ENCODE measurements around the gene TRAM2. TPM values are rescaled to one million over a fixed set of nuclear protein-coding genes. Genes with fewer than 3 reads are reported as not detected.

Gene TRAM2
- total and polyA plus RNA-seq, 2 of the 8 experiments (the other 6 are each of a cell fraction or from before 2014, with no cell fraction given) = 9.0 to 21.4 TPM

- Histone ChIP-seq H3K36me3 (ENCODE audit: control insufficient read depth in 2 of 4, insufficient read depth in 4 of 4, low read length in 3 of 4) (no peaks in the 10 kb centered on the region), H3K27ac (ENCODE audit: low read depth, low read length) (no peak overlapping the region), H3K4me1 (replicated peaks in 1 of 4; ENCODE audit: control insufficient read depth in 3 of 4, insufficient read depth in 4 of 4, low read length in 3 of 4) (peaks cover 8 to 11% (median 10%) of the 10 kb centered on the region in 4 experiments), H2BK20ac (ENCODE audit: low read length) (no peak overlapping the region), H3K79me1 (ENCODE audit: low read depth, low read length) (no peaks in the 10 kb centered on the region), H3K27me3 (replicated peaks in 1 of 4; ENCODE audit: control insufficient read depth in 3 of 4, extremely low read depth in 1 of 4, insufficient read depth in 3 of 4, low read length in 3 of 4) (no peaks in the 10 kb centered on the region), H3K4ac (replicated peaks; ENCODE audit: insufficient read length, low read depth, low read length) (no peak overlapping the region), H3K4me2 (ENCODE audit: insufficient read depth in 1 of 2, low read depth in 2 of 2, low read length in 2 of 2) (no peak overlapping the region), H3K23ac (ENCODE audit: insufficient read length) (no peak overlapping the region), H4K91ac (replicated peaks; ENCODE audit: insufficient read length, low read length) (no peak overlapping the region), H3K18ac (ENCODE audit: extremely low read depth, low read length) (no peak overlapping the region), H2AFZ (ENCODE audit: low read length) (no peak overlapping the region), H2BK12ac (ENCODE audit: low read depth, low read length) (no peak overlapping the region), H4K5ac (ENCODE audit: insufficient read length, low read depth, low read length) (no peak overlapping the region), H3K9me3 (ENCODE audit: insufficient read depth in 2 of 2, low read depth in 1 of 2, low read length in 1 of 2) (no peaks in the 10 kb centered on the region), H3K9ac (replicated peaks in 1 of 4; ENCODE audit: extremely low read depth in 1 of 4, low read depth in 3 of 4, low read length in 3 of 4) (no peak overlapping the region), H2BK120ac (replicated peaks; ENCODE audit: low read depth, low read length) (no peak overlapping the region), H2AK5ac (ENCODE audit: low read depth, low read length) (no peak overlapping the region), H3K79me2 (ENCODE audit: control insufficient read depth in 1 of 2, insufficient read depth in 2 of 2, low read length in 2 of 2) (peaks cover 0 to 21% of the 10 kb centered on the region in 2 experiments; a peak in 3 of 4 replicates), H4K20me1 (replicated peaks in 1 of 2; ENCODE audit: control insufficient read depth in 1 of 2, insufficient read depth in 2 of 2, low read length in 2 of 2) (peaks cover 2 to 5% of the 10 kb centered on the region in 2 experiments), H2BK15ac (ENCODE audit: low read length) (no peak overlapping the region), H4K8ac (ENCODE audit: extremely low read depth, insufficient read depth, low read length) (no peak overlapping the region), H3K23me2 (ENCODE audit: low read depth, low read length) (peaks cover 6% of the 10 kb centered on the region; the same call in 1 of the 2 replicates), H2BK5ac (ENCODE audit: low read depth, low read length) (no peak overlapping the region), H3K56ac (replicated peaks; ENCODE audit: insufficient read length, low read depth, low read length) (no peak overlapping the region), H3K4me3 (ENCODE audit: extremely low read depth in 1 of 4, insufficient read depth in 2 of 4, low read depth in 3 of 4, low read length in 4 of 4) (no peak overlapping the region), H3K14ac (ENCODE audit: insufficient read length) (no peak overlapping the region)
- TF ChIP-seq TBP (IDR thresholded peaks at IDR 0.05; ENCODE audit: low read depth, low read length) (no peak), JUN (IDR thresholded peaks at IDR 0.05; ENCODE audit: low read depth, low read length) (no peak), ZNF274 (IDR thresholded peaks at IDR 0.05; ENCODE audit: borderline replicate concordance, extremely low read depth, low read length) (no peak), NRF1 (IDR thresholded peaks at IDR 0.05; ENCODE audit: low read depth, low read length) (no peak), SUZ12 (IDR thresholded peaks at IDR 0.05; ENCODE audit: low read length) (no peak), SAP30 (IDR thresholded peaks at IDR 0.05; ENCODE audit: insufficient read depth, insufficient replicate concordance, low read length) (no peak), JUND (IDR thresholded peaks at IDR 0.05; ENCODE audit: low read length) (no peak), EGR1 (IDR thresholded peaks at IDR 0.05; ENCODE audit: borderline replicate concordance, low read depth, low read length) (no peak), BCL11A (IDR thresholded peaks at IDR 0.05; ENCODE audit: low read depth in 2 of 2, low read length in 2 of 2) (no peak)
- 92% methylated on average over 6 of the region's 6 CpGs; no CpG with 5 or more reads in 1 of the 2 experiments for WGBS, 2 experiments (ENCODE audit: extremely low coverage in 1 of 2, insufficient coverage in 1 of 2, insufficient read length in 1 of 2, insufficient replicate concordance in 2 of 2, low coverage in 1 of 2, low lambda C conversion rate in 2 of 2, missing lambda C conversion rate in 1 of 2)
- DNase-seq (ENCODE audit: low read depth in 1 of 2, low spot score in 2 of 2) = no peak
- ChIA-PET CTCF (ENCODE audit: partially characterized antibody) (interaction anchor here (0.9 to 2.4 kb wide), 8 partner anchors 10 to 163 kb away, joined by 3 to 12 read pairs (median 3); no protein-coding TSS in a partner anchor), POLR2A (ENCODE audit: partially characterized antibody) (interaction anchor here (1.3 to 2.8 kb wide), 2 partner anchors 10 to 159 kb away, joined by 4 to 17 read pairs; partner anchors contain the start of gene EFHC1)
- FAIRE-seq = no peak
Observed at GRCh38 chr6:52579006-52579660, 2.3 kb upstream of the TRAM2 start.
